IMR-90 (cell line): ENCODE data around the gene ADAMTSL5. TPM values are rescaled to one million over a fixed set of nuclear protein-coding genes. Genes with fewer than 3 reads are reported as not detected.
"Not testable (repeated sequence)": the region's sequence is repeated elsewhere in the genome, so short reads cannot be mapped to it uniquely, and the experiment has no call there.

ENCODE experiments used
- ATAC-seq: fragments of 200-7000 bp; cut with Tn5 transposase; 2 replicates; pipeline ENCODE4 v1.9.1; 2020; ENCODE audit warnings: low read depth, mild to moderate bottlenecking, moderate library complexity
- BruUV-seq: library from RNA; stranded (reverse); fragments of 400-500 nt; replicated peaks from 2 replicates; lab custom pipeline; 2021; lab: Mats Ljungman, UMichigan
- CTCF ChIA-PET: fragments of 300-600 bp; formaldehyde crosslinking; extraction: SDS; loops from one replicate; lab custom pipeline; 2021; ENCODE audit warnings: antibody characterized with exemption; lab: Yijun Ruan, JAX
- POLR2A ChIA-PET: fragments of 300-600 bp; sonication (Branson Sonifier 250); formaldehyde crosslinking; loops from one replicate; lab custom pipeline; 2022; ENCODE audit warnings: antibody characterized with exemption; ENCODE audit not compliant: unreplicated experiment; lab: Charles Lee
- DNase-seq: peaks from one replicate; pipeline ENCODE4 v3.0.0; 2013
- H2AFZ ChIP-seq: replicated peaks from 2 replicates; pipeline ENCODE3; 2013; ENCODE audit warnings: low read length, mild to moderate bottlenecking; ENCODE audit not compliant: poor library complexity
- H2AK5ac ChIP-seq: 2 replicates; pipeline ENCODE4 v1.6.1; 2013; ENCODE audit warnings: low read depth, low read length, inconsistent platforms
- H2AK9ac ChIP-seq: replicated peaks from 2 replicates; pipeline ENCODE3; 2013; ENCODE audit warnings: mild to moderate bottlenecking, low read depth, low read length, moderate library complexity; ENCODE audit not compliant: poor library complexity
- H2BK120ac ChIP-seq: 2 replicates; pipeline ENCODE4 v1.6.1; 2013; ENCODE audit warnings: low read depth, low read length, inconsistent platforms
- H2BK15ac ChIP-seq: 3 replicates; pipeline ENCODE4 v1.6.1; 2013; ENCODE audit warnings: low read depth, low read length, inconsistent platforms
- H2BK20ac ChIP-seq: 2 replicates; pipeline ENCODE4 v1.6.1; 2013; ENCODE audit warnings: low read depth, mild to moderate bottlenecking, inconsistent platforms, low read length, moderate library complexity
- H2BK5ac ChIP-seq: 2 replicates; pipeline ENCODE4 v1.6.1; 2013; ENCODE audit warnings: mild to moderate bottlenecking, low read depth, low read length, inconsistent platforms; ENCODE audit not compliant: poor library complexity, severe bottlenecking
- H3K14ac ChIP-seq: replicated peaks from 2 replicates; pipeline ENCODE4 v1.6.1; 2013; ENCODE audit warnings: low read depth, low read length, inconsistent platforms
- H3K18ac ChIP-seq: 2 replicates; pipeline ENCODE4 v1.6.1; 2013; ENCODE audit warnings: low read depth, low read length, control low read depth
- H3K23ac ChIP-seq: 2 replicates; pipeline ENCODE4 v1.6.1; 2013; ENCODE audit warnings: low read depth, low read length, inconsistent platforms
- H3K27ac ChIP-seq: 2 replicates; pipeline ENCODE4 v1.5.1; 2013; ENCODE audit warnings: mild to moderate bottlenecking, control low read depth, low read length; ENCODE audit not compliant: insufficient read depth
- H3K27me3 ChIP-seq: 2 replicates; pipeline ENCODE4 v1.6.1; 2013; ENCODE audit warnings: low read length; ENCODE audit not compliant: control insufficient read depth, insufficient read depth
- H3K36me3 ChIP-seq: 2 replicates; pipeline ENCODE4 v1.6.1; 2013; ENCODE audit warnings: low read length, mixed read lengths; ENCODE audit not compliant: control insufficient read depth, insufficient read depth
- H3K4ac ChIP-seq: 2 replicates; pipeline ENCODE4 v1.6.1; 2013; ENCODE audit warnings: low read depth, low read length, inconsistent platforms
- H3K4me1 ChIP-seq: 2 replicates; pipeline ENCODE4 v1.6.1; 2013; ENCODE audit warnings: low read length, mixed read lengths; ENCODE audit not compliant: control insufficient read depth, insufficient read depth
- H3K4me2 ChIP-seq: 2 replicates; pipeline ENCODE4 v1.6.1; 2013; ENCODE audit warnings: low read depth, mild to moderate bottlenecking, control low read depth, low read length, moderate library complexity
- H3K4me3 ChIP-seq: 2 replicates; pipeline ENCODE4 v1.5.1; 2013; ENCODE audit warnings: low read depth, mild to moderate bottlenecking, control low read depth, low read length, moderate library complexity; ENCODE audit not compliant: insufficient read depth
- H3K56ac ChIP-seq: 2 replicates; pipeline ENCODE4 v1.6.1; 2013; ENCODE audit warnings: low read length, inconsistent platforms; ENCODE audit not compliant: insufficient read depth; ENCODE audit errors: extremely low read depth
- H3K79me1 ChIP-seq, 2 experiments: 2 replicates each; pipeline ENCODE4 v1.6.1; 2013; ENCODE audit warnings: low read length in 2 of 2, inconsistent platforms in 1 of 2, low read depth in 1 of 2
- H3K9ac ChIP-seq: 2 replicates; pipeline ENCODE4 v1.6.1; 2013; ENCODE audit warnings: low read depth, low read length, control low read depth
- H3K9me1 ChIP-seq: 2 replicates; pipeline ENCODE4 v1.6.1; 2013; ENCODE audit warnings: low read length, inconsistent platforms; ENCODE audit not compliant: insufficient read depth
- H3K9me3 ChIP-seq: 2 replicates; pipeline ENCODE4 v1.6.1; 2013; ENCODE audit warnings: low read length; ENCODE audit not compliant: control insufficient read depth, insufficient read depth
- H4K20me1 ChIP-seq: 2 replicates; pipeline ENCODE4 v1.6.1; 2013; ENCODE audit warnings: low read length, inconsistent platforms; ENCODE audit not compliant: insufficient read depth
- H4K5ac ChIP-seq: 2 replicates; pipeline ENCODE4 v1.6.1; 2013; ENCODE audit warnings: mild to moderate bottlenecking, low read depth, low read length, control low read depth
- H4K8ac ChIP-seq, 2 experiments: 2 replicates each; pipeline ENCODE4 v1.6.1; 2013; ENCODE audit warnings: low read depth in 2 of 2, low read length in 2 of 2, control low read depth in 1 of 2, inconsistent platforms in 1 of 2
- H4K91ac ChIP-seq: 2 replicates; pipeline ENCODE4 v1.6.1; 2013; ENCODE audit warnings: low read depth, low read length, inconsistent platforms; ENCODE audit not compliant: insufficient read depth
- WGBS, 2 experiments: methylation state at CpG; one replicate each; pipeline versions ENCODE4 v1.1.5 to v1.1.7; 2013; ENCODE audit warnings: missing lambda C conversion rate in 2 of 2; ENCODE audit not compliant: insufficient read length in 1 of 2; ENCODE audit errors: extremely low coverage in 2 of 2; 5-methylcytosine and 5-hydroxymethylcytosine counted together
- dilution Hi-C: fragments of 300-500 bp; cut with HindIII; formaldehyde crosslinking; loops from one replicate; pipeline ENCODE4 v1.14.3; 2018; ENCODE audit warnings: low sequenced_read_pairs; ENCODE audit not compliant: unreplicated experiment
- in situ Hi-C: fragments of 300-500 bp; cut with MboI; formaldehyde crosslinking; loops from 3 replicates; pipeline ENCODE4 v1.14.3; 2019; ENCODE audit warnings: low sequenced_read_pairs, inconsistent platforms, mixed read lengths
- intact Hi-C: fragments of 100-400 bp; cut with micrococcal nuclease; formaldehyde crosslinking; loops from 2 replicates; pipeline ENCODE4 v1.10.0; 2022
- polyA plus RNA-seq, 3 experiments: library from polyadenylated mRNA; depleted of rRNA; stranded (reverse); fragments of >200 nt; gene quantifications; 2 replicates each; pipeline ENCODE4 v1.2.3, GENCODE V29; 2012; ENCODE audit warnings: low replicate concordance in 1 of 3
- total RNA-seq: library from RNA; depleted of rRNA; stranded (reverse); fragments of >200 nt; gene quantifications from 2 replicates; pipeline ENCODE4 v1.2.3, GENCODE V29; 2012

The ADAMTSL5 gene
- total and polyA plus RNA-seq, 2 of the 4 experiments (the other 2 are of a cell fraction): 0.90 to 10.8 TPM

DNA sequence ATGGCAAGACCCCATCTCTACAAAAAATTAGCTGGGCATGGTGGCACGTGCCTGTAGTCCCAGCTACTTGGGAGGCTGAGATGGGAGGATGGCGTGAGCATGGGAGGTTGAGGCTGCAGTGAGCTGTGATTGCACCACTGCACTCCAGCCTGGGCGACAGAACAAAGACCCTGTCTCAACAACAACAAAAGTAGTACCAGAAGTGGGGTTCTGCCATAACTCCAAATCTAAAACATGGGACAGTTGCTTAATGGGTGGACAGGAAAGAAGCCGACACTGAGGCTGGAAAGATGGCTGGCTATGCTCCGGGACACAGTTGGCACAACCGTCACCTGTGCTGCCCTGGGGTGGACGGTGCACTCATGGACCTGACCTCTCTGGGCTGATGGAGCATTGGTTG, 22.9 kb upstream of the ADAMTSL5 start:
- H3K4ac ChIP-seq, H3K4me1 ChIP-seq, H3K27ac ChIP-seq, ATAC-seq, H3K18ac ChIP-seq, H4K5ac ChIP-seq, intact Hi-C loops, H3K9me1 ChIP-seq, H3K4me2 ChIP-seq, H4K20me1 ChIP-seq, H2BK120ac ChIP-seq, H2AK5ac ChIP-seq, BruUV-seq, H3K23ac ChIP-seq, H2AFZ ChIP-seq, H2BK5ac ChIP-seq, DNase-seq, H3K14ac ChIP-seq, H2BK20ac ChIP-seq, H2BK15ac ChIP-seq, H3K27me3 ChIP-seq, H2AK9ac ChIP-seq, POLR2A ChIA-PET, CTCF ChIA-PET, H3K4me3 ChIP-seq, dilution Hi-C loops, H3K9me3 ChIP-seq, H4K8ac ChIP-seq, H3K56ac ChIP-seq, H3K36me3 ChIP-seq, H4K91ac ChIP-seq, H3K79me1 ChIP-seq, H3K9ac ChIP-seq: not testable (repeated sequence)
- in situ Hi-C loops: loop anchor here (25.0 kb wide), 1 partner anchor 252 kb away; no protein-coding TSS in a partner anchor
- WGBS, 2 experiments: 94% methylated on average over 3 of the region's 7 CpGs; no CpG with 5 or more reads in 1 of the 2 experiments
